Activated effector memory CD4-positive, alpha-beta T cell treated with anti-CD3 and anti-CD28 coated beads, Interleukin-2, amount 50 U/mL, for 16 hours (primary cell): Measurements from ENCODE around the gene NISCH.
A peak's percentile ranks its signal among the peaks of the same experiment; 100 is the strongest.

Experiments
- DNase-seq: peaks from one replicate; pipeline ENCODE4 v3.0.0-alpha.2; 2020

NISCH gene

DNA sequence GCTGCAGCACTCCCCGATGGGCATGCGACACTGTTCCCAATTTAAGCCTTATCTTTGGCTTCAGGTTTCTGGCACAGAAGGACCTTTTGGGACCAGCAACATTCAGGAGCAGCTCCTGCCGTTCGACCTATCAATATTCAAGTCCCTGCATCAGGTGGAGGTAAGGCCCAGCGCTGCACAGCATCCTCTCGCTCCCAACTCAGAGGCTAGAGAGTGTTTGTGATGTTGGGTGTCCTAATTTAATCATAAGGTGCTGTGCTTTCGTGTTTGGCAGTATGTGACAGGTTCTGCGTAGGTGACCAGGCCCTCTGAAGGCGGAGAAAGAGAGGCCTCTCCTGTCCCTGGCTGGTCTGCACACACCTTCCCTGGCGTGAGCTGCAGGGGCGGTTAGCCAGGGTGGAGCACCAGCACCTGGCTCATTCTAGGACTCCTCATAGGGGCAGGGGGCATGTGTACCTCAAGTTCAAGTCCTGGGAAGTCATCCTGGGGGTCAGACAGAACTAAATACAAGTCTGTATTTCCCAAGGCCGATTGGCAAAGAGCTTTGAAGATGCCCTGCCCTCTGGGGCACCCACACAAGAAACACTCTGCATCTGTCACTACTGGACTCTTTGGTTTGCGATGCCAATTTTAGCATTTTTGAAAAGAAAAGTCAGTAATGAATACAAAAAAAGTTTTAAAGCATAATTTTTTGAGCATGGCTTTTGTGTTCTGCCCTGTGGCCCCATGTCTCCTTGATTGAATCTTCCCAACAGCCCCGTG is 17.0 kb downstream of the NISCH start:
- DNase-seq = no peak

DNA sequence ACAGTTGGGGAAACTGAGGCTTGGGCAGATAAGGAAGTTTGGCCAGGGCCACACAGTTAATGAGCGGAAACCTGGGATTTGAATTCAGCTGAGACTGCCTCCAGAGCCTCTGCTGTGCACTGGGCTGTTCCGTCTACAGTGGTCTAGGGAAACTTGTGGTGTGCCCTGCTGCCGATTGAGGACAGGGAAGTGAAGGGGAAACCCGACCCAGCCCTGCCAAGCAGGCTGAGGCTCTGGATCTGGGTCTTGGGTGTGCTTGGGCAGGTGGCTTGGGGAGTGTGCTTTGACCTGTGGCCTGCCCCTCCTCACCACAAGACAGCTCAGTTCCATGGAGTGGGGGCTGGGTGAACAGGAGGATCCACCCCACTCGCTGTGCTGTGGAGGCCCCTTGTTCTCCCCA is 17.6 kb downstream of the NISCH start:
- no peak for DNase-seq

DNA sequence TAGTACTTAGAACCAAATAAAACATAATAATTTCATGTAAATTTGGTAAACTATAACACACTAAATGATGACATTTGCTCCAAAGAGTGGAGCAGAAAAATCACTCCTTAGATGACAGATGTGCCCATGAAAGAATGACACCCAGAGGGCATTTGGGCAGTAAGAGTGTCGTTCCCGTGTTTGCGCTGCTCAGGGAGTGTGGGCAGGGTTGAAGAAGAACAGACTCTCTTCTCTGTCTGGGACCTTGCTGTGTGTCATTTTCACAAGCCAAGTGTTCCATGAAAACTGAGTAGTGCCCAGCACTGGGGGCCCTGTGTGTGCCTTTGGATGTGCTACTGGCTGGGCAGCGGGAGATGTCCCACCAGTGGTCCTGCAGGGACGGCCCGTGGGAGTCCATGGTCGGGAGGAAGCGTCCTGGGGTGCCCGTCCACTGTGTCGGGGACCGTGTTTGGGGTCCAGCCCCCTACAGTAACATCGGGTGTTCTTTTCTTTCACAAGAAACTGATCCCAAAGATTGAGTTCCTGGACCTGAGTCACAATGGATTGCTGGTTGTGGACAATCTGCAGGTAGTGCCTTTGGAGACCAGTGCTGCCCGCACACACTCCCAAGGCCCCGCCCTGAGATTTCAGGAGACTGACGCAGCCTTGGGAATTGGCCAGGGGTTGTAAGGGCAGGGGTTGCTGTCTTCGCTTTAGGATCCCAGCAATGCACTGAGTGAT is 21.8 kb downstream of the NISCH start:
- no peak for DNase-seq

DNA sequence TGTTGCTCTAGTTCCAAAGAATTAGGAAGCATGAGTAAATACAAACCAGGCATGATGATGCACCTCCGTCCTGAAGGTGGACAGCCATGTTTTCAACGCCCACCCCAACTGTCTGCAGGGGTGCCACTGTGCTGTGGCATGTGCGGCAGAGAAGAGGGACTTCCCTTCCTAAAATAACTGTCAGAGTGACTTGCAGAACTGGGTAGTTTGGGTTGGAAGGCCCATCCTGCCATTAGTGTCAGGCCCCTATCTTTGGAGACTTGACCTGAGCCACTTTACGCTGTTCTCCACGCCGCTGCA is 22.3 kb downstream of the NISCH start:
- no peak for DNase-seq

DNA sequence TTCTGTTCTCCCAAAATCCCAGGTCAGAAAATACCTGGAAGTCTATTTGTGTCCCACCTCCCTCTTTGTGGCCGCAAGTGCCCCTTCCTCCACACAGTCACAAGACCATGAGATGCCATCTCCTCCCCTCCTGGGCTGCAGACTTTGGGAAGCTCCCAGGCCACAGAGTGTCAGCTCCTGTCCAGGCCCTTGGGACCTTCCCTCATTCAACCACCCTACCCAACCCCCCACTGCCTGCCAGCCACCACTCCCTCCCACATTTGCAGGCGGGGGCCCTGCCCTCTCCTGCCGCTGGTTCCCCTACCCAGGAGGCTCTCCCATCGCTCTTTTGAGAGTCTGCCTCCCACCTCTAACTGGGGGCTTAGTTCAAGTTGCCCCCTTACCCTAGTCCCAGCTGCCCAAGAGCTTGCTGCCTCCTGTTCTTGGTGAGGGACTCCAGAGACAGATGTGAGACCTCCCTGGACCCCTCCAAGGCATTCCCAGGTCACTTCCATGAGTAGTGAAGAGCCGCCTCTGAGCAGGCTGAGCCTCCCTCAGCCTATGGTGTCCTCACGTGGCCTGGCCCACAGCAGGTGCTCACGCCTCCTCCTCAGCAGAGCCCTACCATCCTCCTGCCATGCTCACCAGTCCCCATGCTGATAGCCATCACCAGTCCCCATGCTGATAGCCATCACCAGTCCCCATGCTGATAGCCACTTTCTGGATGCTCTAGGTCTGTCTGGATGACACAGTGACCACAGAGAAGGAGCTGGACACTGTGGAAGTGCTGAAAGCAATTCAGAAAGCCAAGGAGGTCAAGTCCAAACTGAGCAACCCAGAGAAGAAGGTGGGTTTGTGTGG is 23.9 kb downstream of the NISCH start:
- no peak for DNase-seq

DNA sequence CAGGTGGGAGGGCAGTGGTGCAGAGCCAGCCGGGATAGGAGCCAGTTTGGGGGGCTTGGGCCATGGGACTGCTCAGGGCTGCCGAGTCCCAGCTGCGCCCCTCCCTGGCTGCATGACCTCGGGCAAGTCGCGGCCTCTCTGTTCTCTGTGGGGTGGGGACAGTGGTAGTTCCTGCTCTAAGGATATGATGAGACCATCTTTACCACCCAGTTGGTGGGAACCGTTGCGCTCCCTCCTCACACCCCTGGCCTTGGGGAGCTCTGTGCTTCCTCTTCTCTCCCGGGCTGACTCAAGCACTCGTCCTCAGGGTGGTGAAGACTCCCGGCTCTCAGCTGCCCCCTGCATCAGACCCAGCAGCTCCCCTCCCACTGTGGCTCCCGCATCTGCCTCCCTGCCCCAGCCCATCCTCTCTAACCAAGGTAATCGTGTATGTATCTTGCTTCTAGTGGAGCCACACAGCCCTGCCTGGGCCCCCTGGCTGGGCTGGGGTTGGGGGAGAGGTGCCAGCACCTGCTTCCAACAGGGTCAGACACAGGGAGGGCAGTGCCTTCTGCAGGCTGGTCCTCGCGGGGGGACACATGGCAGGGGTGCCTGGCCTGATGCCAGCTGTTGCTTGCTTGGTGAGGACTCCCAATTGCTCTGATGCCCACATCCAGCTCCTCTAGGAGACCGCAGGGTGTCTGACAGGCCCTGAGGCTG is 24.6 kb downstream of the NISCH start:
- no peak for DNase-seq

DNA sequence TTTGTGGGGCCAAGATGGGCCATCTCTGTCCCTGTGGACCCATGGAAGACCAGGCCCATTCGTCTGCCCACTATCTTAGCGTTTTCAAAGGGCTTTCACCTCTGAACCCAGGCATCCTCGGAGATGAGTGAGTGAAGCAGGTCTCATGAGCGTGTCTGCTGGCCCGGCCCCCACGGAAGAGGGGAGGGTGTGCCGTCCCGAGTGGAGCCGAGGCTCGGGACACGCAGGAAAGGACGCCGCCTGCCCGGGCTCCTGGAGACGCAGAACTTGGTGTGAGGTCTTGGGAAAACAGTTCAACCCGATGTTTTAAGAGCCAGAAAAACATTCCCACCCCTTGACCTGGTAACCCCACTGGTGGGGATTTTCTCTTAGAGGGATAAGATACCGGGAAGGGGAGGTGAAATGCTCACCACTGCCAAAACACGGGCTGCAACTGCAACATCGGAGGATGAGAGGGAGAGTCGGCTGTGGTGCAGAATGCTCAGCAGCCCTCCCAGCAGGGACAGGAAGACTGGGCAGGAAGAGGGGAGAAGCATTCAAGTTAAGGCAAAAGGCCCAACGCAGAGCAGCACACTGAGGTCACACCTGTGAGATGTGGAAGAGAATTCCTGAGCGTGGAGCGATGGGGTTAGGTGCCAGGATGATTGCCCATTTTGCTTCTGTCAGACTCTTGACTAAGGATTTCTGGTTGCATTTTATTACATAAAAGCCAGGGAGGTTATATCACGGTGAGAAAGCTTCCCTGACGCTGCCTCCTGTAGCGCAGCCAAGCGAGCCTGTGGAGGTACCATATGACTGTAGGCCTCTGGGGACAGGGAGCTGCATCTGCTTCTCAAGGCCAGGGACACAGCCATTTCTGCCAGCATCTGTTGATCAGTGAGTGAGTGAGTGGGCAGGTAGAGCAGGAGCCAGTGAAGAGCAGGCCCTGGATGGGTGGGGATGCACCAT is 25.6 kb downstream of the NISCH start:
- no peak for DNase-seq

DNA sequence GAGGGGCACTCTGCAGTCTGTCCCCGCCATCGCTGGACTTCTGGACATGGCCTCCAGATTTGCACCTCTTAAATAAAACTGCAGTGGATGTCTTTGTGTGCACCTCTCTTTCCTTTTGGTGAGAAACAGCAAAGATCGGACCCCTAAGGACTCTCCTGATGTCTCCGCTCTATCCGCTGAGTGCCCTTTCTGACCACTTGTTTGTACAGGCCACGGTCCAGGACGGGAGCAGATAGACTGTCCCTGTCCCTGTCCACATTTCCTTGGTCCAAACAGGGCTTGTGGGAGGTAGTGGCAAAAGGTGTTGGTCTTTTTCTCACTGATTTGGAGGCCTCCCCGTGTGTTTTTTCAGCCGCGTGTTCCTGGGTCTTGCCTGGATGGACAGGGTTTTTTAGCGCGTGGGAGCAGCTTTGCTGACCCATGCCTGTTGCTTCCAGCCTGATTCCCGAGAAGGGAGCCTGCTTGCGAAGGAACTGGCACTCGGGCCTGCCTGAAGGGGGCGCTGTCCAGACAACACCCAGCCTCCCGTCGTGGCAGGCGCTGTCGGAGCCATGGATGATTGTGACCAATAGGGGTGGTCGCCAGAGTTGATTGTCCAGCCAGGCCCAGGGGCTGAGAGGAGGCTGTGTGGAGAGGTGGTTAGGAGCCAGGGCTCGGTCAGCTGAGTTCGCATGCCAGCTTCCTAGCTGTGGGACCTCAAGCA is 26.6 kb downstream of the NISCH start:
- DNase-seq = peak; percentile 71

DNA sequence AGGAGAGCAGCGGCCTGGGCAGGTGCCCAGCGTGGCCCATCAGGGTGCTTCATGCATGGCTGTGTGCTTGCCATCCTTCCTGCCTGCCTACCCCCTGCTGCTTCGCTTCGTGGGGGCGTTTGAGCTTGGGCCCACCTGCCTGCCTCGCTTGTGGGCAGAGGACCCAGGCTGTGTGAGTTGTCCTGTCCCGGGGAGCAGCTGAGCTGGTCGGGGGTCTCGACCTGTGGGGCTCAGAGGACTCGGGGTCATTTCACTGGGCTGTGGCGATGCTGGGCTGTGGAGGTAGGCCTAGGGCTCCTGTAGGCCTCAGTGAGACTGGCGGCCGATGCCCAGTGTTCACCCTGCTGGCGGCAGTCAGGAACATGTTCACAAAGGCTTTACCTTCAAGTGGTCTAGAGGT is 27.7 kb downstream of the NISCH start:
- DNase-seq = no peak

DNA sequence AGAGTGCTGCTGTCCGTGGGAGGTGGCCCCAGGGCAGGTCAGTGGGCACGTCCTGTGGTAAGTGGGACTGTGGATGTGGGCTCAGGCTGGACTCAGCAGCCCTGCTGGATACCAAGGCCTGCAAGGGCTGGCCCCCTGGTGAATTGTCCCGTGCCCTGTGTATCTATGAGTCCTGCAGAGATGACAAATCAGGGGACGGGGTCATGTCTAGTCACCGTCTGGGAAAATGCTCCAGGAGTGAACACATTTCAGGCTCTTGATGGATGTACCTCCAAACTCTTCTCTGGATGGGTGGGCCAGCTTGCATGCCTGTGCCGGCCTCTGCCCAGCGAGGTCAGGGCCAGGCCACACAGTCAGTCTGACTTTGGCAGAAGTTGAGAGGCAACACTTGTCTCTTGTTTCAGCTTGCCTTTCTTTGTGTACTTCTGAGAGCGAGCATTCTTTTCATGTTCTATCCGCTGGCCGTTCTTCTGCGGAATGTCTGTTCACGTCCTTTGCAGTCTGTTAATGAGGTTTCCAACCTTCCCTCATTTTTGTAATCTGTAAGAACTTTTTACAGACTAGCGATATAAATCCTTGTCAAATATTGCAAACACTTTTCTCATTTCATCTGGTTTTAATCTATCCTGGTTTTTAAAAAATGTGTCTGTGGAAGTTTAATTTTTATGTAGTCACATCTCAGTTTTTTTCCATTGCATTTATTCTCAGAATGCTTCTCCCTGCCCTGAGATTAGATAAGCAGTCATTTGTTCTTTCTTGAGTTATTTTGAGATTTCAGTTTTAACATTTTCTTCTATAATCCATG is 28.4 kb downstream of the NISCH start:
- DNase-seq = no peak

DNA sequence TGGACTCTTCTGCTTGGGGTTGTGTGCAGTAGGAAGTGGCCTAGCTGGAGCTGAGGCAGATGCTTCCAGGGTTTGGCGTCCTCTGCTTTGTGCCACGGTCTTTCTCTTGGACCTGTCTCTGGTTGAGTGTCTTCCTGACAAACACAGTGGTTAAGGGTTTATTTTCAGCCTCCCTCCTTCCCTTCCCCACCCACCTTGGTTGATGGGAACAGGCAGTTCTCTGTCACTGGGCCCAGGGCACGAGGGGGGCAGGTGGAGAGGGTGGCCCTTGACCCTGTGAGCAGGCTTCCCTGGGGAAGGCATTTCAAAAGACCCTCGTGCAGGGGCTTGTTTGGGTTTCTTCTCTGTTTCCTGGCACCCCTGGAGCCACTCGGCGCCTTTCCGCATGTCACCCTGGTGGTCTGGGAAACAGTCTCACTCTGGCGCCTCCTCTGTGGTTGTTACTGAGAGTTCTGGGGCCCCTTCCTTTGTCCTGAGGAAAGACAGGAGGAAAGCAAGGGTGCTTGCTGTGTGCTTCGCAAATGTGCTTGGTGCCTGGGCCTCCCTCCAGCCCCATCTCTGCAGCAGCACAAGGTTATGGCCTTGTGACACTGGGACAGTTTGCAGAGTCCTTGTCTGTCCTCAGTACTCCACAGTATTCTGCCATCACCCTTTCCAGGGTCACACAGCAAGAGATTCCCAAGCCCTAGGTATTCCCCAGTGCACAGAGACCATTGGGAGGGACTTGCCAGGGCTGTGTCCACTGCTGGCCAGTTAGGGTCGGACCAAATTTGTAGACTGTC is 29.5 kb downstream of the NISCH start:
- no peak for DNase-seq

DNA sequence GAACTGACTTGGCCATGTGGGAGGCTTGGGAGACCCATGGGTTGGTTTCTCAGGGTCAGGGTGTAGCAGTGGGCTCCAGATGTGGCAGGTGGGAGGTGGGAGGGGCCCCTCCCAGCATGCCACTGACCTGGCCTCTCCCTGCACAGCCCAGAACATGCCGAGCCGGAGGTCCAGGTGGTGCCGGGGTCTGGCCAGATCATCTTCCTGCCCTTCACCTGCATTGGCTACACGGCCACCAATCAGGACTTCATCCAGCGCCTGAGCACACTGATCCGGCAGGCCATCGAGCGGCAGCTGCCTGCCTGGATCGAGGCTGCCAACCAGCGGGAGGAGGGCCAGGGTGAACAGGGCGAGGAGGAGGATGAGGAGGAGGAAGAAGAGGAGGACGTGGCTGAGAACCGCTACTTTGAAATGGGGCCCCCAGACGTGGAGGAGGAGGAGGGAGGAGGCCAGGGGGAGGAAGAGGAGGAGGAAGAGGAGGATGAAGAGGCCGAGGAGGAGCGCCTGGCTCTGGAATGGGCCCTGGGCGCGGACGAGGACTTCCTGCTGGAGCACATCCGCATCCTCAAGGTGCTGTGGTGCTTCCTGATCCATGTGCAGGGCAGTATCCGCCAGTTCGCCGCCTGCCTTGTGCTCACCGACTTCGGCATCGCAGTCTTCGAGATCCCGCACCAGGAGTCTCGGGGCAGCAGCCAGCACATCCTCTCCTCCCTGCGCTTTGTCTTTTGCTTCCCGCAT is 31.8 kb downstream of the NISCH start:
- DNase-seq = no peak

DNA sequence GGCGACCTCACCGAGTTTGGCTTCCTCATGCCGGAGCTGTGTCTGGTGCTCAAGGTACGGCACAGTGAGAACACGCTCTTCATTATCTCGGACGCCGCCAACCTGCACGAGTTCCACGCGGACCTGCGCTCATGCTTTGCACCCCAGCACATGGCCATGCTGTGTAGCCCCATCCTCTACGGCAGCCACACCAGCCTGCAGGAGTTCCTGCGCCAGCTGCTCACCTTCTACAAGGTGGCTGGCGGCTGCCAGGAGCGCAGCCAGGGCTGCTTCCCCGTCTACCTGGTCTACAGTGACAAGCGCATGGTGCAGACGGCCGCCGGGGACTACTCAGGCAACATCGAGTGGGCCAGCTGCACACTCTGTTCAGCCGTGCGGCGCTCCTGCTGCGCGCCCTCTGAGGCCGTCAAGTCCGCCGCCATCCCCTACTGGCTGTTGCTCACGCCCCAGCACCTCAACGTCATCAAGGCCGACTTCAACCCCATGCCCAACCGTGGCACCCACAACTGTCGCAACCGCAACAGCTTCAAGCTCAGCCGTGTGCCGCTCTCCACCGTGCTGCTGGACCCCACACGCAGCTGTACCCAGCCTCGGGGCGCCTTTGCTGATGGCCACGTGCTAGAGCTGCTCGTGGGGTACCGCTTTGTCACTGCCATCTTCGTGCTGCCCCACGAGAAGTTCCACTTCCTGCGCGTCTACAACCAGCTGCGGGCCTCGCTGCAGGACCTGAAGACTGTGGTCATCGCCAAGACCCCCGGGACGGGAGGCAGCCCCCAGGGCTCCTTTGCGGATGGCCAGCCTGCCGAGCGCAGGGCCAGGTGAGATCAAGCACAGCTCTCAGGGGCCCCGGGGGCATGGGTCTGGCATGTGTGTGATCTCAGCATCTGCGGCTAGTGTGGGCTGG is 32.6 kb downstream of the NISCH start:
- DNase-seq = no peak

DNA sequence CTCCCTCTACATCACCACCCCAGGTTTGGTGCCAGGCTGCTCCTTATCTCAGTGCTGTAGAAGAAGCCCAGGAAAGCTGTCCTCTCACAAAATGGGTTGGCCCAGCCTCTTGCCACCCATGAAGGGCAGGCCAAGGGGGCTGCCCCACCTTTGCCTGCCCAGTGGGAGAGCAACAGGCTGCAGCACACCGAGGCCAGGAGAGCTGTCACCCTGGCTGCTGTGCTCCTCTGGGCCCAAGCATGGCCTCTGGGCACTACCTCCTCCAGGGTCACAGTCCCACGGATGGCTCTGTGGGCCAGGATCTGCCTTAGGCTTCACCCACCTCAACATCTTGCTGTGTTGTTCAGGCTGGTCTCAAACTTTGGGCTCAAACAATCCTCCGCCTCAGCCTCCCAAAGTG is 33.3 kb downstream of the NISCH start:
- DNase-seq = no peak

DNA sequence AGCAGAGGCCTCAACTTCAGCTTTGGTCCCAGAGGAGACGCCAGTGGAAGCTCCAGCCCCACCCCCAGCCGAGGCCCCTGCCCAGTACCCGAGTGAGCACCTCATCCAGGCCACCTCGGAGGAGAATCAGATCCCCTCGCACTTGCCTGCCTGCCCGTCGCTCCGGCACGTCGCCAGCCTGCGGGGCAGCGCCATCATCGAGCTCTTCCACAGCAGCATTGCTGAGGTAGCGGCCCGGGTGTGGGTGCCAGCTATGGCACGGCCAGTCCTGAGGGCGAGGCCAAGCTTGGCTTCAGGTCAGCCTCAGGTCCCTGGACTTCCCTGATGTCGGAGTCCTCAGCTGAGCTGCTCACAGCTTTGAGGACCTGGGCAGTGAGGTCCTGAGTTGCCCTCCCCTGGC is 34.0 kb downstream of the NISCH start:
- no peak for DNase-seq

DNA sequence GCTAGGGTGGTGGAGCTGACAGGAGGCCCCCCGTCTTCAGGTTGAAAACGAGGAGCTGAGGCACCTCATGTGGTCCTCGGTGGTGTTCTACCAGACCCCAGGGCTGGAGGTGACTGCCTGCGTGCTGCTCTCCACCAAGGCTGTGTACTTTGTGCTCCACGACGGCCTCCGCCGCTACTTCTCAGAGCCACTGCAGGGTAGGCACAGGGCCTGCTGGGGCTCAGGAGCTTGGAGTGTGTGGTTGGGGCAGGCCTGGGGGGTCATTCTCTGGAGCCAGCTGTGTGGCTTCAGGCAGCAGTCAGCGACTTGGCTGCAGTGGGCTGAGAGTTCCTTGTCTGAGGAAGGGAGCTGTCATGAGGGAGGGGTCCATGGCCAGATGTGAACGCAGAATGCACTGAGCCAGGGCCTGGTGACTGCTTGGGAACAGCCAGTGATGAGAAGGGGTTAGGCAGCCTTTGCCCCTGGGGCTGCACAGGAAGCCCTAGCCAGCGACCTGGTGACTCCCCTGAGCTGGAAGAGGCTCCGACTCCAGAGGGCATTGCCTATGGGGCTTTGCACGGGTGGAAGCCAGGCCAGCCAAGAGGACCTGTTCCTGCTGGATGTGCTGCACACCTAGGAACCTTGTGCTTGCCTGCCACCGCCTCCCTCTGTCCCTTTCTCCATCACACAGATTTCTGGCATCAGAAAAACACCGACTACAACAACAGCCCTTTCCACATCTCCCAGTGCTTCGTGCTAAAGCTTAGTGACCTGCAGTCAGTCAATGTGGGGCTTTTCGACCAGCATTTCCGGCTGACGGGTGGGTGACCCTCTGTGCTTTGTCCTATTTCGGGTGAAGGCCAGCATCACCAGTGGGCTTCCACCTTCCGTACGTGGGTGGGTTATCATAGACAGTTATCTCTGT is 34.9 kb downstream of the NISCH start:
- no peak for DNase-seq
